HUDEP-2 (cell line): Measurements from ENCODE around the gene PRKN.
A peak's percentile ranks its signal among the peaks of the same experiment; 100 is the strongest.

Experiments used
- DNase-seq, 76 experiments: peaks; one replicate each; lab custom pipeline; 2025; ENCODE audit not compliant: unreplicated experiment in 76 of 76; lab: John Stamatoyannopoulos, UW

PRKN gene

DNA sequence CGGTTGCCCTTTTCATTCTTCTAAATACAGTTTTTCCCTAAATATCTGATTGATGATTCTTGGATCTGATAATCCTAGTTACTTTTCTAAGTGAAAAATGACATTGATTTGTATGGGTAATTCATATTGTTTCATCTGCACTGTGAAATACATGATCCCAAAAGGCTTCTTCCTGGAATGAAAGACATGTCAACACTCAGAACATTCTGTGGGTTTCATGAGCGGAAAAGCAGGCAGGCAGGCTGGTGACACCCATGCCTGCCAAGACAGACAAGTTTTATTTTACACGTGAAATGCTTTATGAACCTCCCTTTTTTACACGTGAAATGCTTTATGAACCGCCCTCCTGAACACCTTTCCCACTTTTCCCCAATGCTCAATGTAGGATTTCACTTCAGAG lies 105.0 kb downstream of the PRKN start:
- DNase-seq: no peak

DNA sequence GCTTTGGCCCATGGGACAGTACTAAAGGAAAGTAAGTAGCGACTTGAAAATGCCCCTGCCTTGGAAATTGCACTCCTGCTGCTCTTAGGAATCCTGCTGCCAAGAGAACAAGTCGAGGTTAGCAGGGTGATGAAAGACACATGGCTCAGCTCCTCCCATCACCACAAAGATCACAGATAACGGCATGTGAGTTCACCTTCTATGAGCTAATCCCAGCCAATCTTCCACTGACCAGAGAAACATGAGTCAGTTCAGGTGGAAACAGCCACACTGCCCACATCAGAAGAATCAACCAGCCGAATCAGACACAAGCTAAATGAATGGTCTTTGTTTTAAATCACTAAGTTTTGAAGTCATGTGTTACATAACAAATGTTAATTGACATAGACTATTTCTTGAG lies 106.3 kb downstream of the PRKN start:
- DNase-seq: peak in 1 of 76 experiments; percentile 1

DNA sequence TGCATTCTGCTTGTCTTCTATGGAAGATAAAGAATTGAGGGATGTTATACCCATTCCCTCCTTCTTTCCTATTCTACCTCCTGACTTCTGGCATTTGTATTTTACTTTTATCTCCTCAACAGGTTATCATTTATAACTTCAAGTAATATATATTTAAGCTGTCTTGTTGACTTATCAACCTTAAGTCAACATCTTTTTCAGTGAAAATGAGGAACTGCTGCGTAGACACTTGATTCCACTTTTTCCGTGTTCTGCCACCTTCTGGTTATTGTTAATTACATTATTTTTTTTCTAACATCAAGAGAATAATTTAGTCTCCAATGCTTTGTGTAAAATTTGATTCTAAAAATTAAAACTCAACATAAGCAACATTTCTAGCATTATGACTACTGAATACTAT lies 107.5 kb downstream of the PRKN start:
- DNase-seq: no peak

DNA sequence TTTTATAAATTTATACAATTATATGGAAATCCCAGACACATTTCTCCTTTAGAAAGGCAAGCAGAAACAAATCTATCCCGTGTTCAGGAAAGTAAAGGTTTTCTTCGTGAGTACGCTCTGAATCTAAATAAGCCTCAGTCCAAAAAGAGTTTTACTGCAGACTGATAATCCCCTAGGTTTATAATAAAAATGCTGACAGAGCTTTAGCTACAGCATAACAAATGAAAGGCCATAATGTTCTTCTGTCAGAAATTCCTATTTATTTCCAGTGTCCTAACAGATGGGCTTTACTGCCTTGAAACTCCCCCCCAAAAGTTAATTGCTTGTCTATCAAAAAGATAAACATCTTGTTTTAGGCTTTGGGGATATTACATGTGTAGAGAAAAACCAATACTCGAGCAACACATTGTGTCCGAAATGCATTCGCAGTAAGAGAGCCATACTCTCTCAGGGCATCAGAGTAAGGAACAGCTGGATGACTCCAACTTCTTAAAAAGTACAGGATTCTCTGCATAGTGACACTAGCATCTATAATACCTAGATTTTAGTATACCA lies 109.0 kb downstream of the PRKN start:
- DNase-seq: no peak

DNA sequence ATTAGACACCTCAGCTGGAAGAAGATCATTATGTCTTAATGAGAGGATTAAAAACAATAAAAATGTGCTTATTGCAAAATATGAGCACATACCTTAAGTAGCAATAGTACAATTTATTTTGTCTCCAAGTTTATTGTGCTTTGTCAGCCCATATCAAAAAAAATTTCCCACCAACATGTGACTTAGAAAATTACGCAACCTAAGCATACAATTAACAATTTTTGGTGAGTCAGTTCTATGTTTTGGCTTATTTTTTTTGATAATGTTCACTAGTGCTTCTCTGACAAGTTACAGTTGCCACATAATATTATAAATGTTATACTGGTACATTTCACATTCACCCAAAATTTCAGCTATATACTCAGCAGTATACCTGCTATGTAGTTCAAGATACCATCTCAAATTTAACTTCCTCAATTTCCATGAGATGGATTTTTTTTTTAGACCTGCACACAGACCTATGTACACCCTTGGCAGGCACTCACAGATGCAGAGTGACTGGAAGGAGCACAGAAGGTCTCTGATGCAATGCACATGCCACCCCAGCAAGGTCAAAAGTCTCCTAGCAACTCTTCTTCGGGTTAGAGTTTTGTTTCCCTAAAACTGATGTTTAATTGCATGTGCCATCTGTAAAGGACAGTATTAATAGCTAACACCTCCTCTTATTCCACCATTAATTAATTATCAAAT lies 112.4 kb downstream of the PRKN start:
- DNase-seq: no peak

DNA sequence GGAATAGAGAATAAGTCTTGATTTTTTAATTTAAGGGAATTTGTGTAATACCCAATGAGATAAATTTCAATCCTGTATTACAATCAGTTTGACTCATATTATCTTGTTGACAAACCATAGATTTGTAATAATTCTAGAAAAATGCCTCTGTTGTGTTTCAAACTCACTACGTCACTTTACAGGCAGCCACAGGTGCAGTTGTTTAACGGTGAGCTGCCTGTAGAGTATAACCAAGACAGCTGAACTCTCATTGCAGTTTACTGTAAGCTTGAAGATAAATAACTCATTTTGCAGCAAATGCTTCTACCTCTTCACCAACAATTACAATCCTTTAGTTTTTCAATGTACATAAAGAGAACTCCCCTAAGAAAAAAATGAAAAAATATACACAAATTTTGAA lies 114.3 kb downstream of the PRKN start:
- no peak for DNase-seq

DNA sequence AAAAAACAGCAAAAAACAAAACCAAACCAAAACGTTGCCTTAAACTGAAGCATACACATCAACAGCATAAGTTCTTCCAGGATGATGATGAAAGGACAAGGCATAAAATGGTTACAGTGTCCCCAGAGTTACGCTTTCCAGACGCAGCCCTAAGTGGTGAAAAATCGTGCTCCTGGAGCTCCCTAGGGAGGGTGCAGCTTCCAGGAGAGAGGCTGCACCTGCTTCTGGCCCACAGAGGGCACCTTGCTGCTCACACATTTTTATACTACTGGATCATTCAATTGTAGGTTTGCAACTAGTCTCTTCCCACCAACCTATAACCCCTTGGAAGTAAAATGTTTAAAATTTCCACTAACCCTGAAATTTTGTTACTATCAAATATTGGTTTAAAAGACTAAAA lies 115.0 kb downstream of the PRKN start:
- no peak for DNase-seq

DNA sequence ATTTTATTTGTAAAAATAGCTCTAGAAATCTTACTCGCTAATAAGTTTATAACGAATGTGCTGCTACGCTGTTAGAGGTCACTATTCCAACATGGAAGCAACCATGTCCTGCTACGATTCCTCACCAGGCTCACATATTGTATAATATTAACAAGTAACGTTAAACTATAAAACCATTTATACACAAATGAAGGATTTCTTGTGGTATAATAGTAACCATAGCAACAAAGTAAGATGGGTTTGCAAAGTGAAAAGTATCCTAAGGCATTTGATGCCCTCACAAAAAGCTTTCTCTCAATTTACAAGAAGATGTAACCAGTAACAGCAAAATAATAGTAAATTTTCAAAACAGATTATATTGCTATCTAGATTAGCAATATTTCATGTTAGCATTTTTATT lies 117.2 kb downstream of the PRKN start:
- DNase-seq: no peak

DNA sequence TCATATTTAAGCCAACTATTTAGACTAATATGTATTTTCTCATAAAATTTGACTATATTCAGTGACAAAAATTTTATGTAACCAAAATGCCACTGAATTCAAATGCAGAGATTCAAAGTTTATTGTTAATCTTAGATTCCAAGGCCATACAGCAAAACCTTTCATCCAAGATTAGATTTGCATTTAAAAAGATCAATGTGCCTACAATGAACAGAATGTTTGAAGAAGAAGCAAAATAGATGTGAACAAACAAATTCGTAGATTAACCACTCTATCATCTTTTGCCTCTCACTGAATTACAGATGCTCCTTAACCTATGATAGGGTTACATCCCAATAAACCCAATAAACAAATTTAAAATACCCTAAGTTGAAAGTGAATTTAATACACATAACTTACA lies 121.7 kb downstream of the PRKN start:
- no peak for DNase-seq

DNA sequence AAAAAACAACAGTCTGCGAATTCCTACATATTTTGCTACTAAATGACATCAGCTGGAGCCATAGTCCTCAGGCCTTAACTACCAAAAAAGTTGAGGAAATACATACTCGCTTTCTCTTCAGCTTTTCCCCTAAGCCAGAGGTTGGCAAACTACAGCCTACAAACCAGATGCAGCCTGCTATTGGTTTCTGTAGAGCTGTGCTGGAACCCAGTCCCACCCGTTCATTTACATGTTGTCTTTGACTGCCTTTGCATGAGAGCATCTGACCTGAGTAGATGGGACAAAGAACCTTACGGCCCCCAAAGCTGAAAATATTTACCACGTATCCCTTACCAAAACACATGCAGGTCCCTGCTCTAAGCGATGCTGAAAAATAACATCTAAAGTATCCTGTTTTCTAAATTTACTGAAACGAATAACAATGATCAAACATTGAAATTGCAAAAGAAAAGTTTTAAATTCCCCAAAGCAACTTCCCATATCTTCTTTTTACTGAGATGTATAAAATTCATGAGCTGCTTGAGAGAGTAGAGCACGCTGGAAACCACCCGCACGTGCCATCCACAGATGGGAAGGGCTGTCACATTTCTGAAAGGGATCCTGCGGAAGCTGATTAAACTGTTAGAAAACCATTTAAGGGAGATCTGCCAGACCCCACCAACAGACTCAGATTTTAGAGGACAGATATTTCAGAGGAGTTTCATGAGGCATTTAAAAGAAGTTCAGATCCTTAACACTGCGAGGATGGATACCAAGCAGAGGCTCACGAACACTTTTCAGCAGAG lies 124.1 kb downstream of the PRKN start:
- DNase-seq: no peak

DNA sequence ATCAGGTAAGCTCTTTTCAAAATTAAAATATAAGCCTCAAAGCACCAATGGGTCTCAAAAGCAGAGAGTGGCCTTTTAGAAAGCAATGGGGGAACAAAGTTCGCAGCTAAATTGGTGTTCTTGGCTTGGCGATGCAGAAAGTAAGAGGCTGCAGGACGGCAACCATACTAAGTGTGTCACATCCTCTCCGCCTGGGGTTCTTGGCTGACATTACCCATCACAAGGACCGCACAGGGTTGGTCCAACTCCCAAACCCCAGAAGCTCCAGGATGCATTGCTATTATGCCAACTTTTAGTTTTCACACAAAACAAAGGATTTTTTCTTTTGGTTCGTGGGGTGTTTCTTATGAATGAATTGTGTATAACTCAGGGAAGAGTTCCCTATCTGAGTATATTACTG lies 124.8 kb downstream of the PRKN start:
- DNase-seq: no peak

DNA sequence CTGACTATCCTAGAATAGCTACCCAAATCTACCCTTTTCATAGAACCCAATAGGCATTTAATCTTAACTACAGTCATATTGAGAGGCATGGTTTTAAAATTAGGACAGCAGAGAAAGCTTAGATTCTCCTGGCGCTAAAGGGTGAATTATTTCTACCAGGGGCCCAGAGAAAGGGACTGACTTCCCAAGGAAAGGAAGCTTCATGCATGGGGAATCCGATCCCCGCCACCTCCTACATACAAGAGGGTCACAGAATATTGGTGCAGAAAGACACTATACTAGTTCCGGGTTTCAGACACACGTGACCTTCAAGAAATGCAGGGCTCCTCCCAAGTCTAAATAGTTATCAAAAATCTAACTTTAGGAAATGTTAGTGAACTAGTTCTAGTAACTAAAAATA lies 130.9 kb downstream of the PRKN start:
- DNase-seq: no peak

DNA sequence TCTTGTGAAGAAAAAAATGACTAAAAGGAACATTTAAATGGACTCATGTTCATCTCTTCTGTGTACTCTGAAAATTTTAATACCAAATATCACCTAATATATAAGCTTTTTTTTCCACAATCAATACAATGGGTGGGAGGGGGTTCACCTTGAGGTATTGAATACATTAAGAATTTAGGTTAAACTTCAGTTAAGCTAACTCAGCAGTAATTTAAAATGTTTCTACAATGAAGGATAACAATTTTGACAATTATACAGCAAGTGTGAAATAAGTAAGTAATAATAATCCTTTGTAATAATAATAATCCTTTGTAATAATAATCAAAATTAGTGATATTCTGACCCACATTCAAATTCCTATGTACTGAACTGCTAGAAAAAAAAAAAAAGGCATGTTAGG lies 136.0 kb downstream of the PRKN start:
- no peak for DNase-seq

DNA sequence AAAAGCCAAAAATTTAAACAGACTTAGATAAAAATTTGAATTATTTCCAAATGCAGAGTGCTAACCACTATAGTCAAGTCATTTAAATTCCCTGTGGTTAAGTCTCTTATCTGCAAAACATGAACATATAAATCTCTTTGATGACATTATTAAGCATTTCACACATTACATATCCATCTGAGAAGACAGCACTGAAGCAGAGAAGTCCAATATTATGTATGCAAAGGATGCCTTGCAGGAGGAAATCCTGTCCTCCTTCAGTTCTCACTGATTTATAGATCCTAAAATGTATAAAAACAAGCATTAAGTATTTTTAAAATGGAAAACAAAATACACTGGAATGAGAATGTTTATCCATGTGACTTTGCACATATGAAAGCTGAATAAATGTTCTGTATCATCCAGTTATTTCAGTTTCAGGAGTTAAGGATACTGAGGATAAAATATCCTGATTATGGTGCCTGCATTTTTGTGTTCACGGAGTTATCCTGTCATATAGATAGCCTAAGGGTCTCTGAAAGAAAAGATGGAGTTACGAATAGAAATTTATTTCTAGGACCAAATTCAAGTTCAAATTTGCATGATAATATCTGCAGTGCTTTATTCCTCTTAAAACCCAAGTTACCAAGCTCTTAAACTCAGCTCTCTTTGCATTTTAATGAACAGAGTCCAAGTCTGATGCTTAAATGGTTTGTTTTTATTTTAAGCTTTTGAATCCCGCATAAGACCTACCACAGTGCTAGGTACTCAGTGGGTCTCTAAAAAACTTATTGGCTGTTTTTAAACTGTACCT lies 145.4 kb downstream of the PRKN start:
- DNase-seq: no peak

DNA sequence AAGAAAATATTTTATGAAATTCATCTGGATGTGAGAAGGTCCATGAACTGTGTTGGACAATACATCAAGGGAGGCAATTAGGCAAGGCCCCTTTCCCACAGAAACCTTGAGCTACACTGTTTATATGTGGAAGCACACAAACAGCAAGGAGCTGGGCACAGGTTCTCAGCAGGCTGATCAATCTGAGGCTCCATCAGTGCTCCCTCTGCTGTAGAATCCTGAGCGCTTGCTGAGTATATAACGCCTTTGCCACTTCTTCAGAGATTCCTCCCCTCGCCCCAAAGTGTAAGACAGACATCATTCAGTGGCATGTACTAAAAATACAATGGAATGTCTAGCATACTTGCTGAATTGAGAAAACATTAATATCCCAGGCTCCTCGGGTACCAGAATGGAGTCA lies 146.9 kb downstream of the PRKN start:
- DNase-seq: no peak

DNA sequence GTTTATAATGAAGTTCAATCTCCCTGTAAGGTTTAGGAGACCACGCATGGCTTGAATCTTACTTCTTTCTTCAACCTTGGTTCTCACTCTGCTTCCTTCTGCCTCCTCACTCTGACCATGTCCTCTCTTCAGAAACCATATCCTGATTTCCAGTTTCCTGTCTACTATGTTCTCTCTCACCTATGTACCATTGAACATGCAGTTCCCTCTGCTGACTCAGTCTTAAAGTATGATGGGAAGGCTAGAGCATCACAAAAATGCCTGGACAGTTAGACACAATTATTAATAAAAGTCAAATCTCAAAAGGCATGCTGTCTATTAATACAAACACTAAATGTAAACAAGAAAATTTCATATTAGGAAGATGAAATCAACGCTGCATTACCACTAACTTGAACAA lies 151.6 kb downstream of the PRKN start:
- no peak for DNase-seq

DNA sequence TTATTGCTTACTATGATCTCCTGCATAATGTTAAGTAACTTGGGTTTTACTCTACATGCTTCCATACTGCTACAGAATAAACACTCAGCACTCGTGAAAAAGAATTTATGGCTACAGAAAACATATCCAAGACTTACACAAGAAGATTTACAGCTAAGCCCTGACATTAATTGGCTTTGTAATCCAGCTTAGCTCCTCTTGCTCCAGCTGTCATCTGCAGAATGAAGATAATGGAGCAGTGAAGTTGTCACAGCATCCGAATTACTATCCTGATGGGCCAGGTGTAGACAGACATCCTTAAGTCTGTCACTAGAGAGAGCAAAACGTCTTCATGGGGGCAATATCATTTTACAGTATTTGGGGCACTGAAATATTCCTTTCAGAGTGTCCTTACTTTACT lies 155.3 kb downstream of the PRKN start:
- no peak for DNase-seq

DNA sequence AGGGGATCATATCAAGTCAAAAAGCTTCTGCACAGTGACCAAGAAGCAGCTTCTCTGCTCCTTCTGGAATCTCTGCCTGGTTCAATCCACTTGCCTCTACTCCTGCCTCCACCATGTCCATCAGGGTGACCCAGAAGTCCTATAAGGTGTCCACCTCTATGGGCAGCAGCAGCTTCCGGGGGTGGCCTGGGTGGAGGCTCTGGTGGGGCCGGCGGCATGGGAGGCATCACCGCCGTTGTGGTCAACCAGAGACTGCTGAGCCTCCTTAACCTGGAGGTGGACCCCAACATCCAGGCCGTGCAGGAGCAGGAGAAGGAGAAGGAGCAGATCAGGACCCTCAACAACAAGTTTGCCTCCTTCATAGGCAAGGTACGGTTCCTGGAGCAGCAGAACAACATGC lies 159.3 kb downstream of the PRKN start:
- DNase-seq: no peak

DNA sequence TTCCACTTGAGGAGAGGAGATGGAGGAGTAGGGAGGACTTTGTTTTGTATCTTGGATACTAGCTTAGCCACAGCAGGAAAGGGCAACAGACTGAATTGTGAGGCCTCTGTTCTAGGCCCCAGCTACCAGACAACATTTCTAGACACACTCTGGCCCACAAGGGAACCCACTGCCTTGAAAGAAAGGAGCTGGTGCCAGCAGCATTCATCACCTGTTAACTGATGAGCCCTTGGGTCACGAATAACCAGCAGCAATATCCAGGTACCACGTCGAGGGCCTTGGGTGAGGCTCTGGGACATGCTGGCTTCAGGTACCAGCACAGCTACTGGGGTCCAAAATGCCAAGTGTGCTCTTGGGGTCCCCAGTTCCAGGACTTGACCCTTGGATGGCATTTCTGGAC lies 165.5 kb downstream of the PRKN start:
- no peak for DNase-seq

DNA sequence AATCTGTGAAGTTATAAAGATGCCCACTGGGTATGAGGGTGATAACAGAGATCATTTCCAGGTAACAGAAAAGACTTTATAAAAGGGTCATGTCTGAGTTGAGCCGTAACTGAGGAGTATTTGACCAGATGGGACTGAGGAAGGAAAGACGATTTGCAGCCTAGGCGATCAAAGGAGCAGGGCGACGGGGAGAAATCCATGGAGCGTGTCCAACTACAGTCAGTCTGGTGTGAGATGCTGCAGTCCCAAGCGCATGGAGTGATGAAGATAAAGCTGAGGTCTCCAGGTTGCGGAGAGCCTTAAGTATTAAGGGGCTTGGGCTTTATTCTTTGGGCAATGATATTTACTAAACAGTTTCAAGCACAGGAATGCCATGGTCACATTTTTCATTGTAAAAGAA lies 166.7 kb downstream of the PRKN start:
- DNase-seq: no peak

DNA sequence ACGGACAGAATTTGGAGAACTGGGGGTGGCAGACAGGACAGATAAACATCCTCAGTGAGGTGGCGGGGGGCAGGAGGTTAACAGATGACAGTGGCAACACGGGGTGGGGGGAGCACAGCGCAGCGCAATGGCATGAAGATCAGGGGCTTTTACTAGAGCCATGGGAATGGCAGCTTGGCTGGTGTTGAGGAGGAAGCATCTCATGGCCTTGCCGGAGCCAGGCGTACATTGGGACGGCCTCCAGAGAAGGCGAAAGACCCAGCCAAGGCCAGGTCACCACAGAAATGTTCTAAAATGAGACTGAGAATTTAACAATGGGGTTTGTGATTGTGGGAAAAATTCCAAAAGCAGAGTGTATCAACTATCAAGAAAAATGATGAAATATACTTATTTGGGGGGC lies 173.0 kb downstream of the PRKN start:
- DNase-seq: no peak
